HG03039 (cell line): ENCODE results near the gene PLD6.

Experiments used
- ATAC-seq: cut with Tn5 transposase; IDR thresholded peaks from one replicate; pipeline ENCODE4 v1.9.1; 2021; ENCODE audit warnings: mild to moderate bottlenecking, moderate library complexity; ENCODE audit not compliant: unreplicated experiment

PLD6 gene

GRCh38 chr17:17157041-17157440 is 49.1 kb downstream of the PLD6 start:
- no peak for ATAC-seq

GRCh38 chr17:17156511-17156910 is 49.6 kb downstream of the PLD6 start:
- ATAC-seq, result no peak

- no peak for ATAC-seq
Observed at GRCh38 chr17:17156107-17156506, 50.0 kb downstream of the PLD6 start.

DNA sequence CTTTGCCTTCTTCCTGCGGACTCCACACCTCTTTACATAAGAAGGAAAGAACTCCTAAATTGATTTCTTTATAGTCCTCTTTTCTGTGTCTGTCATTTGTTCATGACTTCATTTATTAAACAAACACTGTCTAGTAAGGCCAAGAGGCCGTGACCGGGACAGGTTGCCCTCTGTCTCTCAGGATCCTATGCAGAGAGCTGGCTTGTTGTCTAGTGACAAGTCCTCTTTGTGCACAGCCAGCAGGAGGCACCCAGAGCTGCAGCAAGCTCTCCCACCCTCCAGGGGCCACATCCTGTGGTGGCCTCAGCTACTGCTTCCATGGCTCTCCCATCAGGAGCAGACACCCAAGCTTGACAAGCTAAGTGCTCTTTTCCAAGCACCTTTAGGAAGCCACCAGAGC is 50.6 kb downstream of the PLD6 start:
- ATAC-seq, result no peak

DNA sequence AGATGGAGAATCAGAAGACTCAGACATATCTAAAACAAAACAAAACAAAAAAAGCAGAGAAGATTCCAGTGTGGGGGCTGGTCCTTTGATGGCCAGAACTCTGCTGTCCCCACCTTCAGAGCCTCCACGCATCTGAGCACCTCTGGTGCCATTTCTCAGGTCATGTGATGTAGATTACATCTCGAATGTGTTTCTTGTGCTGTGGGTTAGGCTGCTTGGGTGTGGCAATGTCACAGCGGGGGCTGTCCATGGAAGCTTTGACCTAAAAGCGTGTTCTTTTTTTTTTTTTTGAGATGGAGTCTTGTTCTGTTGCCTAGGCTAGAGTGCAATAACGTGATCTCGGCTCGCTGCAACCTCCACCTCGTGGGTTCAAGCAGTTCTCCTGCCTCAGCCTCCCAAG is 51.2 kb downstream of the PLD6 start:
- ATAC-seq, result no peak

DNA sequence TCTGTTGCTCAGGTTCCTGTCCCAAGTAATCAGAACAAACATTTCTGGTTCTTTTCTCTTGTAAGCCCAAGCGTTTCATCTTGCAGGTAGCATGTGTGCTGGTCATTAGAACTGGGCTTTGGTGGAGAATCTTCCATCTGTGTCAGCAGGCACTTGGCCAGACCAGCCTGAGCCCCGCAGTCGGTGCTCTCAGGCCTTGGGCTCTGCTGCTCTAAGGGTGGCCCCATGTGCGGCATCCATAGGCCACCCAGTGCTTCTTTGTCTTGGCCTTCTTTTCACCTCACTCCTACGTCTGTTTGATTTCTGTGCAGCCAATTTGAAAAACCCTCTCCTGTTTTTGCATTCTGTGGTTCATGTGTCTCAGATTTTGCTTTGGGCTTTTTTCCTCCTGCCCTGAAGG is 51.6 kb downstream of the PLD6 start:
- ATAC-seq, result no peak

- ATAC-seq, result no peak
Observed at GRCh38 chr17:17153709-17154108, 52.4 kb downstream of the PLD6 start.

DNA sequence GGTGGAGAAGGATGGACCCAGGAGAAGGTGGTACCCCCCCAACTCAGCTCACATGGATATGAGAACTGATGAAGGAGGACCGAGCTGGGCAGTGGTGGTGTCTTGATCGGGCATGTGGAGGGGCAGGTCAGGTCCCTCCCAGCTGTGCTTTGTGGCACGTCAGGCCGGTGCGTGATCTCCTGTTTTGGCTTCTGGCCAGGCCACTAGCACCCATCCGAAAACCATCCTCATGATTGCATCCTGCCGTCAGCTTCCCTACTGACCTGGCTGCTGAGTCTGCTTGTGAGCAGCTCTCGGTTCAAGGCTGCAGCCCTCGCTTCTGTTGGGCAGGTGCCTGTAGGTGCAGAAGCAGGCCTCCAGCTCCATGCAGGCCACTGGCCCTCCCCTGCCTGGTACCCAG is 53.1 kb downstream of the PLD6 start:
- no peak for ATAC-seq

DNA sequence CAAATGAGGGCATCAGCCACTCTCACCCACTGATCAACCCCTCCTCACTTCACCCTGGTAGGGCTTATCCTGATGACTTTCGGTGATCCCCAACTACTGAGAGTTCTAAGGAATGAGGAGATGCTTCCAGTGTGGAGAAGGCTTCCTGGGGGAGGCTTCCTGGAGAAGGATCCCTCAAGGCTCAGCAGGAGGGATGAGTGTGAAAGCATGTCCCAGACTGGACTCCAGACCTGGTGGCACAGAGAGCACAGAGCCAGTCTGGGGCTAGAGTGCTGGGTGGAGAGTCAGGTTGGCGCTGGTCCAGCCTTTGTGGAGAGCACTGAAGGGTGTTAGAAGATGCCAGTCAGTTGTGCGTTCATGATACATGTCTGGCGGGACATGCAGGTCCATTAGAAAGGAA is 53.7 kb downstream of the PLD6 start:
- no peak for ATAC-seq

GRCh38 chr17:17151962-17152361 is 54.2 kb downstream of the PLD6 start:
- ATAC-seq, result no peak

- ATAC-seq, result no peak
Observed at GRCh38 chr17:17151541-17151940, 54.6 kb downstream of the PLD6 start.

GRCh38 chr17:17151055-17151454 is 55.1 kb downstream of the PLD6 start:
- ATAC-seq, result no peak
